ENCODE results near the gene PDZD11.
"Not testable (repeated sequence)": the region's sequence is repeated elsewhere in the genome, so short reads cannot be mapped to it uniquely, and the experiment has no call there.

Gene PDZD11

GRCh38 chrX:70255452-70255851 is 34.3 kb downstream of the PDZD11 start:
- no peak for DNase-seq

GRCh38 chrX:70254909-70255308 is 34.8 kb downstream of the PDZD11 start:
- DNase-seq = no peak

- DNase-seq = no peak
These were observed 35.7 kb downstream of the PDZD11 start for GRCh38 chrX:70254063-70254400.

- no peak for DNase-seq
These were observed 36.2 kb downstream of the PDZD11 start for GRCh38 chrX:70253377-70254062.

GRCh38 chrX:70252491-70252890 is 37.2 kb downstream of the PDZD11 start:
- peak; percentile 67 for DNase-seq

- no peak for DNase-seq
These were observed 42.5 kb downstream of the PDZD11 start for GRCh38 chrX:70247252-70247651.

- no peak for DNase-seq
These were observed 44.8 kb downstream of the PDZD11 start for GRCh38 chrX:70244881-70245280.

GRCh38 chrX:70243601-70244000 is 46.1 kb downstream of the PDZD11 start:
- not testable (repeated sequence) for DNase-seq

GRCh38 chrX:70241501-70241900 is 48.2 kb downstream of the PDZD11 start:
- no peak for DNase-seq

GRCh38 chrX:70240751-70241150 is 49.0 kb downstream of the PDZD11 start:
- peak; percentile 41 for DNase-seq
